ENCODE results near the gene PRKCZ. TPM values are rescaled to one million over a fixed set of nuclear protein-coding genes. Genes with fewer than 3 reads are reported as not detected.

PRKCZ gene
- total RNA-seq, 6 experiments from 2014 or later = 0.55 to 1.4 (median 0.95) TPM

- Mint-ChIP-seq H3K4me1 (ENCODE audit: low read depth) (no peaks in the 10 kb centered on the region), H3K9me3 (peaks cover 22% of the 10 kb centered on the region), H3K27me3 (ENCODE audit: insufficient read depth) (peaks cover 44% of the 10 kb centered on the region), H3K27ac (no peak overlapping the region), H3K4me3 (no peak overlapping the region), H3K36me3 (ENCODE audit: low read depth) (peaks cover 5% of the 10 kb centered on the region)
- DNase-seq = no peak
- no peak for TF ChIP-seq CTCF (IDR thresholded peaks at IDR 0.05)
These were observed 110.5 kb downstream of the PRKCZ start for GRCh38 chr1:2160451-2161300.

- Mint-ChIP-seq H3K4me3 (no peak overlapping the region), H3K4me1 (ENCODE audit: low read depth) (no peaks in the 10 kb centered on the region), H3K36me3 (ENCODE audit: low read depth) (peaks cover 5% of the 10 kb centered on the region), H3K9me3 (peaks cover 22% of the 10 kb centered on the region), H3K27ac (no peak overlapping the region), H3K27me3 (ENCODE audit: insufficient read depth) (peaks cover 53% of the 10 kb centered on the region)
- TF ChIP-seq CTCF (IDR thresholded peaks at IDR 0.05) = peak; percentile 46; the same call in 1 of the 2 replicates
- no peak for DNase-seq
These were observed 113.0 kb downstream of the PRKCZ start for GRCh38 chr1:2163205-2163604.

- Mint-ChIP-seq H3K4me3 (no peak overlapping the region), H3K36me3 (ENCODE audit: low read depth) (peaks cover 5% of the 10 kb centered on the region), H3K27ac (no peak overlapping the region), H3K9me3 (peaks cover 22% of the 10 kb centered on the region), H3K27me3 (ENCODE audit: insufficient read depth) (peaks cover 39% of the 10 kb centered on the region), H3K4me1 (ENCODE audit: low read depth) (peaks cover 8% of the 10 kb centered on the region)
- no peak for DNase-seq
- TF ChIP-seq CTCF (IDR thresholded peaks at IDR 0.05) = no peak
These were observed 115.4 kb downstream of the PRKCZ start for GRCh38 chr1:2165646-2166045.

GRCh38 chr1:2166254-2166653 is 116.0 kb downstream of the PRKCZ start:
- H3K9me3 Mint-ChIP-seq = peaks cover 22% of the 10 kb centered on the region
- H3K4me3 Mint-ChIP-seq = no peak overlapping the region
- peaks cover 5% of the 10 kb centered on the region for H3K36me3 Mint-ChIP-seq (ENCODE audit: low read depth)
- peaks cover 11% of the 10 kb centered on the region for H3K4me1 Mint-ChIP-seq (ENCODE audit: low read depth)
- H3K27me3 Mint-ChIP-seq (ENCODE audit: insufficient read depth) = peaks cover 39% of the 10 kb centered on the region
- H3K27ac Mint-ChIP-seq = no peak overlapping the region
- no peak for DNase-seq
- no peak for TF ChIP-seq CTCF (IDR thresholded peaks at IDR 0.05)

GRCh38 chr1:2166695-2167094 is 116.5 kb downstream of the PRKCZ start:
- Mint-ChIP-seq H3K4me1 (ENCODE audit: low read depth) (peaks cover 11% of the 10 kb centered on the region), H3K36me3 (ENCODE audit: low read depth) (peaks cover 5% of the 10 kb centered on the region)

More at GRCh38 chr1:2166695-2167094, 116.5 kb downstream of the PRKCZ start:
- no peak for TF ChIP-seq CTCF (IDR thresholded peaks at IDR 0.05)
- peaks cover 39% of the 10 kb centered on the region for H3K27me3 Mint-ChIP-seq (ENCODE audit: insufficient read depth)
- peaks cover 22% of the 10 kb centered on the region for H3K9me3 Mint-ChIP-seq
- H3K4me3 Mint-ChIP-seq = no peak overlapping the region
- DNase-seq = no peak
- no peak overlapping the region for H3K27ac Mint-ChIP-seq

Data from HFFc6 (cell line).